Measurements from ENCODE around the gene ANP32A. TPM values are rescaled to one million over a fixed set of nuclear protein-coding genes. Genes with fewer than 3 reads are reported as not detected.

Gene ANP32A
- total RNA-seq, 1 experiment from 2014 or later = 220 TPM

DNA sequence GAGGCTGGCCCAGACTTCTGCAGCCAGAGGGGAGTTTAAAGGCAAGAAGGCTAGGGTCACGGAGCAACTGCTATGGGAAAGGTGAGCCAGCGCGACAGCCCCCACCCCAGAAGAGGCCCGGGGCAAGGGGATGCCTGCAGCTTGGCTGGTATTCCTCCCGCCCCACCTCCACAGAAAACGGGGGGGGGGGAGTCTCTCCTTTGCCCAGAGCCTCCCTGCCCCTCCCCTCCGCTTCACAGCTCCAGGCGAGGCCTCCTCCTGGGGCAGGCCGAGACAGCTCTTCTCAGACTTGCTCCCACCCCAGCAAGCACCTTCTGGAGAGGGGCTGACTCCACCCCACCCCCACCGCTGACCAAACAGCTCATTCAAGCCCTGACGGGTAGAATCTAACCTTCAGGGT, 13.4 kb downstream of the ANP32A start:
- CTCF ChIA-PET = interaction anchor here (1.0 kb wide), 1 partner anchor 23 kb away, joined by 4 read pairs; no protein-coding TSS in a partner anchor
- BruUV-seq (replicated peaks) = no TSS peak
- H3K27ac ChIP-seq (ENCODE audit: low read depth, low read length) = no peak overlapping the region
- no peaks in the 10 kb centered on the region for H3K9me3 ChIP-seq (ENCODE audit: control insufficient read depth in 1 of 2, insufficient read depth in 1 of 2, low read depth in 1 of 2, low read length in 2 of 2)
- peaks cover 6% of the 10 kb centered on the region; the same call in 1 of the 2 replicates for H4K20me1 ChIP-seq (ENCODE audit: insufficient read depth)
- H3K4me3 ChIP-seq (replicated peaks in 1 of 2; ENCODE audit: low read depth in 1 of 2, low read length in 2 of 2) = no peak overlapping the region
- no peaks in the 10 kb centered on the region for H3K27me3 ChIP-seq (ENCODE audit: insufficient read depth, low read length)
- RAD21 ChIA-PET (ENCODE audit: low non-redundant PET in 1 of 2, low total read pairs in 2 of 2, uncharacterized antibody in 2 of 2, unreplicated experiment in 2 of 2) = no interaction called here
- 0 out of 4 replicates have a peak, but pooled peaks cover 0 to 6% of the 10 kb centered on the region in 2 experiments for H3K36me3 ChIP-seq (ENCODE audit: control insufficient read depth in 1 of 2, insufficient read depth in 2 of 2, low read length in 2 of 2)
- H3K4me1 ChIP-seq (ENCODE audit: control insufficient read depth in 1 of 2, insufficient read depth in 2 of 2, low read length in 2 of 2) = no peaks in the 10 kb centered on the region
- no peak overlapping the region for H2AFZ ChIP-seq (ENCODE audit: low read depth, low read length, poor library complexity, severe bottlenecking)
- H3K4me2 ChIP-seq (ENCODE audit: low read length) = no peak overlapping the region
- peaks cover 99% of the 10 kb centered on the region for H3K79me2 ChIP-seq (ENCODE audit: insufficient read depth, low read length)
- POLR2A ChIA-PET = no interaction called here
- DNase-seq (ENCODE audit: low read depth, low spot score) (no peak), ATAC-seq (no peak)
- TF ChIP-seq, protein P1, sequence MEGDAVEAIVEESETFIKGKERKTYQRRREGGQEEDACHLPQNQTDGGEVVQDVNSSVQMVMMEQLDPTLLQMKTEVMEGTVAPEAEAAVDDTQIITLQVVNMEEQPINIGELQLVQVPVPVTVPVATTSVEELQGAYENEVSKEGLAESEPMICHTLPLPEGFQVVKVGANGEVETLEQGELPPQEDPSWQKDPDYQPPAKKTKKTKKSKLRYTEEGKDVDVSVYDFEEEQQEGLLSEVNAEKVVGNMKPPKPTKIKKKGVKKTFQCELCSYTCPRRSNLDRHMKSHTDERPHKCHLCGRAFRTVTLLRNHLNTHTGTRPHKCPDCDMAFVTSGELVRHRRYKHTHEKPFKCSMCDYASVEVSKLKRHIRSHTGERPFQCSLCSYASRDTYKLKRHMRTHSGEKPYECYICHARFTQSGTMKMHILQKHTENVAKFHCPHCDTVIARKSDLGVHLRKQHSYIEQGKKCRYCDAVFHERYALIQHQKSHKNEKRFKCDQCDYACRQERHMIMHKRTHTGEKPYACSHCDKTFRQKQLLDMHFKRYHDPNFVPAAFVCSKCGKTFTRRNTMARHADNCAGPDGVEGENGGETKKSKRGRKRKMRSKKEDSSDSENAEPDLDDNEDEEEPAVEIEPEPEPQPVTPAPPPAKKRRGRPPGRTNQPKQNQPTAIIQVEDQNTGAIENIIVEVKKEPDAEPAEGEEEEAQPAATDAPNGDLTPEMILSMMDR (IDR thresholded peaks at IDR 0.05 in 2 of 3, conservative IDR thresholded peaks at IDR 0.05 in 1 of 3; ENCODE audit: borderline replicate concordance in 1 of 3, insufficient read depth in 1 of 3, low read depth in 2 of 3, low read length in 2 of 3) = no peak
- TF ChIP-seq ELF1 (IDR thresholded peaks at IDR 0.05; ENCODE audit: borderline replicate concordance, low read depth) (no peak), TCF7L2 (IDR thresholded peaks at IDR 0.05; ENCODE audit: borderline replicate concordance, extremely low read depth, insufficient read depth, insufficient read length) (no peak), ZNF274 (IDR thresholded peaks at IDR 0.05; ENCODE audit: low read depth, low read length) (no peak), POLR2A (IDR thresholded peaks at IDR 0.05; ENCODE audit: borderline replicate concordance, extremely low read depth, insufficient read depth, insufficient read length) (no peak), EGR1 (IDR thresholded peaks at IDR 0.05; ENCODE audit: low read depth) (no peak), SIN3A (IDR thresholded peaks at IDR 0.05; ENCODE audit: low read depth) (no peak), EZH2 (IDR thresholded peaks at IDR 0.05) (no peak), POLR2AphosphoS5 (IDR thresholded peaks at IDR 0.05; ENCODE audit: low read depth, low read length) (no peak), RAD21 (IDR thresholded peaks at IDR 0.05; ENCODE audit: low read depth) (no peak), SRF (IDR thresholded peaks at IDR 0.05; ENCODE audit: low read depth) (no peak), JUND (IDR thresholded peaks at IDR 0.05) (no peak), FOSL1 (IDR thresholded peaks at IDR 0.05; ENCODE audit: low read depth) (no peak), EZH2phosphoT487 (IDR thresholded peaks at IDR 0.05; ENCODE audit: borderline replicate concordance) (no peak), YY1 (IDR thresholded peaks at IDR 0.05; ENCODE audit: extremely low read depth, insufficient replicate concordance, low read depth, low read length) (no peak), SP1 (IDR thresholded peaks at IDR 0.05; ENCODE audit: low read depth) (no peak), ZFX (IDR thresholded peaks at IDR 0.05) (no peak)
- TF ChIP-seq, protein P2, sequence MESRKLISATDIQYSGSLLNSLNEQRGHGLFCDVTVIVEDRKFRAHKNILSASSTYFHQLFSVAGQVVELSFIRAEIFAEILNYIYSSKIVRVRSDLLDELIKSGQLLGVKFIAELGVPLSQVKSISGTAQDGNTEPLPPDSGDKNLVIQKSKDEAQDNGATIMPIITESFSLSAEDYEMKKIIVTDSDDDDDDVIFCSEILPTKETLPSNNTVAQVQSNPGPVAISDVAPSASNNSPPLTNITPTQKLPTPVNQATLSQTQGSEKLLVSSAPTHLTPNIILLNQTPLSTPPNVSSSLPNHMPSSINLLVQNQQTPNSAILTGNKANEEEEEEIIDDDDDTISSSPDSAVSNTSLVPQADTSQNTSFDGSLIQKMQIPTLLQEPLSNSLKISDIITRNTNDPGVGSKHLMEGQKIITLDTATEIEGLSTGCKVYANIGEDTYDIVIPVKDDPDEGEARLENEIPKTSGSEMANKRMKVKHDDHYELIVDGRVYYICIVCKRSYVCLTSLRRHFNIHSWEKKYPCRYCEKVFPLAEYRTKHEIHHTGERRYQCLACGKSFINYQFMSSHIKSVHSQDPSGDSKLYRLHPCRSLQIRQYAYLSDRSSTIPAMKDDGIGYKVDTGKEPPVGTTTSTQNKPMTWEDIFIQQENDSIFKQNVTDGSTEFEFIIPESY (IDR thresholded peaks at IDR 0.05; ENCODE audit: extremely low read depth, insufficient replicate concordance, low read length) = no peak
- TF ChIP-seq, protein P3, sequence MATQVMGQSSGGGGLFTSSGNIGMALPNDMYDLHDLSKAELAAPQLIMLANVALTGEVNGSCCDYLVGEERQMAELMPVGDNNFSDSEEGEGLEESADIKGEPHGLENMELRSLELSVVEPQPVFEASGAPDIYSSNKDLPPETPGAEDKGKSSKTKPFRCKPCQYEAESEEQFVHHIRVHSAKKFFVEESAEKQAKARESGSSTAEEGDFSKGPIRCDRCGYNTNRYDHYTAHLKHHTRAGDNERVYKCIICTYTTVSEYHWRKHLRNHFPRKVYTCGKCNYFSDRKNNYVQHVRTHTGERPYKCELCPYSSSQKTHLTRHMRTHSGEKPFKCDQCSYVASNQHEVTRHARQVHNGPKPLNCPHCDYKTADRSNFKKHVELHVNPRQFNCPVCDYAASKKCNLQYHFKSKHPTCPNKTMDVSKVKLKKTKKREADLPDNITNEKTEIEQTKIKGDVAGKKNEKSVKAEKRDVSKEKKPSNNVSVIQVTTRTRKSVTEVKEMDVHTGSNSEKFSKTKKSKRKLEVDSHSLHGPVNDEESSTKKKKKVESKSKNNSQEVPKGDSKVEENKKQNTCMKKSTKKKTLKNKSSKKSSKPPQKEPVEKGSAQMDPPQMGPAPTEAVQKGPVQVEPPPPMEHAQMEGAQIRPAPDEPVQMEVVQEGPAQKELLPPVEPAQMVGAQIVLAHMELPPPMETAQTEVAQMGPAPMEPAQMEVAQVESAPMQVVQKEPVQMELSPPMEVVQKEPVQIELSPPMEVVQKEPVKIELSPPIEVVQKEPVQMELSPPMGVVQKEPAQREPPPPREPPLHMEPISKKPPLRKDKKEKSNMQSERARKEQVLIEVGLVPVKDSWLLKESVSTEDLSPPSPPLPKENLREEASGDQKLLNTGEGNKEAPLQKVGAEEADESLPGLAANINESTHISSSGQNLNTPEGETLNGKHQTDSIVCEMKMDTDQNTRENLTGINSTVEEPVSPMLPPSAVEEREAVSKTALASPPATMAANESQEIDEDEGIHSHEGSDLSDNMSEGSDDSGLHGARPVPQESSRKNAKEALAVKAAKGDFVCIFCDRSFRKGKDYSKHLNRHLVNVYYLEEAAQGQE (IDR thresholded peaks at IDR 0.05; ENCODE audit: low read depth) = no peak
- TF ChIP-seq, protein P4, sequence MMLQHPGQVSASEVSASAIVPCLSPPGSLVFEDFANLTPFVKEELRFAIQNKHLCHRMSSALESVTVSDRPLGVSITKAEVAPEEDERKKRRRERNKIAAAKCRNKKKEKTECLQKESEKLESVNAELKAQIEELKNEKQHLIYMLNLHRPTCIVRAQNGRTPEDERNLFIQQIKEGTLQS (IDR thresholded peaks at IDR 0.05) = no peak
- intact Hi-C loops (cut with micrococcal nuclease) = no loop called here
- no peak overlapping the region for H3K9ac ChIP-seq (ENCODE audit: low read length)
- H3K9me2 ChIP-seq (ENCODE audit: insufficient read depth) = no peaks in the 10 kb centered on the region
